Heart left ventricle (tissue), 16 donors: ENCODE data around the gene ABHD12B. TPM values are rescaled to one million over a fixed set of nuclear protein-coding genes. Genes with fewer than 3 reads are reported as not detected.

Experiments used
- ATAC-seq, 4 donors: fragments of 200-7000 bp; cut with Tn5 transposase; one replicate each; pipeline ENCODE4 v1.9.1; 2020 to 2022; ENCODE audit warnings: moderate library complexity in 4 of 4, mild to moderate bottlenecking in 3 of 4, moderate number of reproducible peaks in 1 of 4
- DNase-seq, 5 donors: peaks; one replicate each; pipeline ENCODE4 v3.0.0-alpha.2; 2020
- H3K27ac ChIP-seq, 12 donors: fragments of 200-600 bp; sonication (generic) in 4 of 12; one replicate each; pipeline versions ENCODE4 v1.5.0 to v1.8.0; 2016 to 2022; ENCODE audit warnings: mild to moderate bottlenecking in 2 of 12
- H3K27me3 ChIP-seq, 9 donors: fragments of 200-600 bp; sonication (generic) in 2 of 9; one replicate each; pipeline versions ENCODE4 v1.5.1 to v1.8.0; 2016 to 2022; ENCODE audit warnings: mild to moderate bottlenecking in 3 of 9
- H3K36me3 ChIP-seq, 9 donors: fragments of 200-600 bp; sonication (generic) in 2 of 9; one replicate each; pipeline versions ENCODE4 v1.5.0 to v1.8.0; 2018 to 2022; ENCODE audit warnings: mild to moderate bottlenecking in 2 of 9
- H3K4me1 ChIP-seq, 12 donors: fragments of 200-600 bp; sonication (generic) in 4 of 12; one replicate each; pipeline versions ENCODE4 v1.5.0 to v1.8.0; 2016 to 2022; ENCODE audit warnings: mild to moderate bottlenecking in 3 of 12
- H3K4me3 ChIP-seq, 12 donors: fragments of 200-600 bp; sonication (generic) in 4 of 12; one replicate each; pipeline versions ENCODE4 v1.5.0 to v1.8.0; 2017 to 2022; ENCODE audit warnings: mild to moderate bottlenecking in 9 of 12, moderate library complexity in 4 of 12
- H3K9me3 ChIP-seq, 12 donors: fragments of 200-600 bp; sonication (generic) in 4 of 12; one replicate each; pipeline versions ENCODE4 v1.5.0 to v1.8.0; 2016 to 2022; ENCODE audit warnings: mild to moderate bottlenecking in 1 of 12
- POLR2A ChIP-seq, 2 donors: fragments of 450-650 bp; IDR thresholded peaks; one replicate each; pipeline ENCODE4 v1.6.1; 2017; ENCODE audit warnings: antibody characterized with exemption in 2 of 2, mild to moderate bottlenecking in 2 of 2, moderate library complexity in 2 of 2
- WGBS, 4 donors: extraction: QIAGEN DNeasy Blood & Tissue Kit in 2 of 4; methylation state at CpG; one replicate each; pipeline versions ENCODE4 v1.1.5 to v1.1.7; 2013 to 2018; 5-methylcytosine and 5-hydroxymethylcytosine counted together
- intact Hi-C, 10 donors: fragments of 100-400 bp; cut with DNase I; formaldehyde crosslinking; loops; one replicate each; pipeline versions ENCODE4 v1.11.1 to v1.14.2; 2022
- polyA plus RNA-seq, 2 donors: library from polyadenylated mRNA; stranded (reverse); fragments of 200-250 nt; gene quantifications; one replicate each; pipeline ENCODE4 v1.2.3, GENCODE V29; 2013
- total RNA-seq, 9 donors: library from RNA; depleted of rRNA in 2 of 9; stranded (reverse); fragments of >200 nt in 2 of 9; fragmentation: NEBNext Ultra II Directional in 3 of 9; extraction: Animal tissue kit (Norgen Biotek cat#: 25700) in 3 of 9; gene quantifications; one replicate each; pipeline versions ENCODE4 v1.1.0 to v1.2.4, GENCODE V29; 2016 to 2023
- TF ChIP-seq, protein P1 (sequence below), 12 donors: fragments of 200-600 bp; sonication (generic) in 4 of 12; IDR thresholded peaks; one replicate each; pipeline versions ENCODE4 v1.5.0 to v1.8.0; 2018 to 2022; ENCODE audit warnings: antibody characterized with exemption in 12 of 12, mild to moderate bottlenecking in 5 of 12
- donor health status: ischemic (EF 13 %, LVEDD 7.1; RV severe dilation, severe dysfunction).
- donor health status: healthy with polysubstance abuse.
- donor health status: DM: no; HTN: yes; CAD: no.
- donor health status: DM: no; HTN: no; CAD: no.
- donor health status: ischemic (EF 25% LVEDD 6.9; RV normal size, moderate dysfunction).
- donor health status: ischemic (EF 25% LVEDD 5.7; RV mildly dilated, moderate dysfunction).
- donor health status: healthy.
- donor health status: DM: yes; HTN: yes; CAD: no.
- donor health status: ischemic (EF 35%, LVEDD 5.7; RV mildly dilated, moderate dysfunction).
- donor health status: nonischemic (EF 11% LVEDD 7.7; RV severe dilation, severe dysfunction).
- donor health status: DM: yes; HTN: yes; CAD: no.
- donor health status: PGD.
- donor health status: ischemic (EF 29% LVEDD 5.4; RV normal size, mild dysfunction).
- donor health status: nonischemic (EF 23%, LVEDD 6.1; RV moderate dilation, normal function).

Gene ABHD12B
- total and polyA plus RNA-seq, 11 donors, result 1.2 TPM; not detected in 10

GRCh38 chr14:50946234-50946935 lies 74.5 kb downstream of the ABHD12B start:
- no peaks in the 10 kb centered on the region for H3K27me3 ChIP-seq
- H3K9me3 ChIP-seq, result peaks cover 0 to 5% (median 0%) of the 10 kb centered on the region in 12 donors
- H3K36me3 ChIP-seq, result no peaks in the 10 kb centered on the region
- 94 to 99% (median 95%) methylated on average over 5 of the region's 5 CpGs for WGBS, 4 donors
- no peak overlapping the region for H3K27ac ChIP-seq
- no peak for DNase-seq
- no peak overlapping the region for H3K4me3 ChIP-seq
- intact Hi-C loops, result no loop called here
- no peak for ATAC-seq
- TF ChIP-seq, protein P1, sequence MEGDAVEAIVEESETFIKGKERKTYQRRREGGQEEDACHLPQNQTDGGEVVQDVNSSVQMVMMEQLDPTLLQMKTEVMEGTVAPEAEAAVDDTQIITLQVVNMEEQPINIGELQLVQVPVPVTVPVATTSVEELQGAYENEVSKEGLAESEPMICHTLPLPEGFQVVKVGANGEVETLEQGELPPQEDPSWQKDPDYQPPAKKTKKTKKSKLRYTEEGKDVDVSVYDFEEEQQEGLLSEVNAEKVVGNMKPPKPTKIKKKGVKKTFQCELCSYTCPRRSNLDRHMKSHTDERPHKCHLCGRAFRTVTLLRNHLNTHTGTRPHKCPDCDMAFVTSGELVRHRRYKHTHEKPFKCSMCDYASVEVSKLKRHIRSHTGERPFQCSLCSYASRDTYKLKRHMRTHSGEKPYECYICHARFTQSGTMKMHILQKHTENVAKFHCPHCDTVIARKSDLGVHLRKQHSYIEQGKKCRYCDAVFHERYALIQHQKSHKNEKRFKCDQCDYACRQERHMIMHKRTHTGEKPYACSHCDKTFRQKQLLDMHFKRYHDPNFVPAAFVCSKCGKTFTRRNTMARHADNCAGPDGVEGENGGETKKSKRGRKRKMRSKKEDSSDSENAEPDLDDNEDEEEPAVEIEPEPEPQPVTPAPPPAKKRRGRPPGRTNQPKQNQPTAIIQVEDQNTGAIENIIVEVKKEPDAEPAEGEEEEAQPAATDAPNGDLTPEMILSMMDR (IDR thresholded peaks at IDR 0.05), result no peak
- no peak for TF ChIP-seq POLR2A (IDR thresholded peaks at IDR 0.05)
- H3K4me1 ChIP-seq, result peaks cover 0 to 18% (median 6%) of the 10 kb centered on the region in 12 donors

DNA sequence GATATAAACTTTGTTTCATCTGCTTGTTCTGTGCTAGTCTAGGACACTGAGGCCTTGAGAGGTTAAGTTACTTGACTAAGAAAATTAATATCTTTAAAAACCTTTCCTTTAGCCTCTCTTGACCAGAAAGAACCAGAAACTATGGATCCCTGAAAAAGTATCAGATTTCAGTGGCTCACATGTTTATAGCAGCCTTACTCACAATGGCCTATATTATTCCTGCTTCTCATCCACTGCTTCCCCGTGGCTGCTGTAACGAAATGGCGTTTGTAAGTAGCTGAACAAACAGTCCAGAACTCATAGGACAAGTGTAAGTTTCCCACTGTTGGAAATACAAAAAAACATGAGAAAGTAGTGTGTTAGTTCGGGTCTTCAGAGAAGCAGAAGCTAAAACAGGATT lies 75.6 kb downstream of the ABHD12B start:
- intact Hi-C loops, result no loop called here
- Histone ChIP-seq H3K4me3 (no peak overlapping the region), H3K9me3 (peaks cover 0 to 5% (median 0%) of the 10 kb centered on the region in 12 donors), H3K27me3 (no peaks in the 10 kb centered on the region), H3K4me1 (peaks cover 0 to 18% (median 6%) of the 10 kb centered on the region in 12 donors), H3K36me3 (no peaks in the 10 kb centered on the region), H3K27ac (peak overlapping the region in 1 of 12 donors; percentile 6)
- TF ChIP-seq POLR2A (IDR thresholded peaks at IDR 0.05), result no peak
- TF ChIP-seq, protein P1 (IDR thresholded peaks at IDR 0.05), result no peak
- no peak for ATAC-seq
- WGBS, 4 donors, result 64 to 87% (median 80%) methylated on average over 4 of the region's 4 CpGs
- DNase-seq, result no peak

- H3K27me3 ChIP-seq, result no peaks in the 10 kb centered on the region
- ATAC-seq (no peak), DNase-seq (no peak)
- H3K9me3 ChIP-seq, result peaks cover 0 to 5% (median 0%) of the 10 kb centered on the region in 12 donors
- H3K27ac ChIP-seq, result peak overlapping the region in 1 of 12 donors; percentile 6
- no peaks in the 10 kb centered on the region for H3K36me3 ChIP-seq
- H3K4me3 ChIP-seq, result no peak overlapping the region
- WGBS, 4 donors, result 70 to 94% (median 80%) methylated on average over 2 of the region's 2 CpGs
- peaks cover 0 to 13% (median 4%) of the 10 kb centered on the region in 12 donors for H3K4me1 ChIP-seq
- TF ChIP-seq, protein P1 (IDR thresholded peaks at IDR 0.05), result no peak
- no peak for TF ChIP-seq POLR2A (IDR thresholded peaks at IDR 0.05)
- intact Hi-C loops, result no loop called here
Measured at GRCh38 chr14:50948205-50948604, 76.4 kb downstream of the ABHD12B start.

GRCh38 chr14:50951032-50951431 lies 79.2 kb downstream of the ABHD12B start:
- H3K27me3 ChIP-seq, result no peaks in the 10 kb centered on the region
- intact Hi-C loops, result loop anchor here in 4 of 10 donors (5.0 to 10.0 kb wide), 5 partner anchors 144 to 834 kb away; partner anchors contain the start of gene TRIM9 (in 1 of the 4)
- DNase-seq (no peak), ATAC-seq (no peak)
- TF ChIP-seq POLR2A (IDR thresholded peaks at IDR 0.05), result no peak
- H3K27ac ChIP-seq, result no peak overlapping the region
- peaks cover 0 to 5% (median 0%) of the 10 kb centered on the region in 12 donors for H3K9me3 ChIP-seq
- WGBS, 4 donors, result 88 to 98% (median 96%) methylated on average over 6 of the region's 6 CpGs
- no peak overlapping the region for H3K4me3 ChIP-seq
- H3K4me1 ChIP-seq, result peaks cover 0 to 11% (median 1%) of the 10 kb centered on the region in 12 donors
- H3K36me3 ChIP-seq, result no peaks in the 10 kb centered on the region
